IMR-90 (cell line): ENCODE results near the gene GIMD1. TPM values are rescaled to one million over a fixed set of nuclear protein-coding genes. Genes with fewer than 3 reads are reported as not detected.

Experiments
- ATAC-seq: fragments of 200-7000 bp; cut with Tn5 transposase; 2 replicates; pipeline ENCODE4 v1.9.1; 2020; ENCODE audit warnings: low read depth, mild to moderate bottlenecking, moderate library complexity
- BruUV-seq: library from RNA; stranded (reverse); fragments of 400-500 nt; replicated peaks from 2 replicates; lab custom pipeline; 2021; lab: Mats Ljungman, UMichigan
- CTCF ChIA-PET: fragments of 300-600 bp; formaldehyde crosslinking; extraction: SDS; loops from one replicate; lab custom pipeline; 2021; ENCODE audit warnings: antibody characterized with exemption; lab: Yijun Ruan, JAX
- POLR2A ChIA-PET: fragments of 300-600 bp; sonication (Branson Sonifier 250); formaldehyde crosslinking; loops from one replicate; lab custom pipeline; 2022; ENCODE audit warnings: antibody characterized with exemption; ENCODE audit not compliant: unreplicated experiment; lab: Charles Lee
- DNase-seq: peaks from one replicate; pipeline ENCODE4 v3.0.0; 2013
- H2AFZ ChIP-seq: replicated peaks from 2 replicates; pipeline ENCODE3; 2013; ENCODE audit warnings: low read length, mild to moderate bottlenecking; ENCODE audit not compliant: poor library complexity
- H2AK5ac ChIP-seq: 2 replicates; pipeline ENCODE4 v1.6.1; 2013; ENCODE audit warnings: low read depth, low read length, inconsistent platforms
- H2AK9ac ChIP-seq: replicated peaks from 2 replicates; pipeline ENCODE3; 2013; ENCODE audit warnings: mild to moderate bottlenecking, low read depth, low read length, moderate library complexity; ENCODE audit not compliant: poor library complexity
- H2BK120ac ChIP-seq: 2 replicates; pipeline ENCODE4 v1.6.1; 2013; ENCODE audit warnings: low read depth, low read length, inconsistent platforms
- H2BK15ac ChIP-seq: 3 replicates; pipeline ENCODE4 v1.6.1; 2013; ENCODE audit warnings: low read depth, low read length, inconsistent platforms
- H2BK20ac ChIP-seq: 2 replicates; pipeline ENCODE4 v1.6.1; 2013; ENCODE audit warnings: low read depth, mild to moderate bottlenecking, inconsistent platforms, low read length, moderate library complexity
- H2BK5ac ChIP-seq: 2 replicates; pipeline ENCODE4 v1.6.1; 2013; ENCODE audit warnings: mild to moderate bottlenecking, low read depth, low read length, inconsistent platforms; ENCODE audit not compliant: poor library complexity, severe bottlenecking
- H3K14ac ChIP-seq: replicated peaks from 2 replicates; pipeline ENCODE4 v1.6.1; 2013; ENCODE audit warnings: low read depth, low read length, inconsistent platforms
- H3K18ac ChIP-seq: 2 replicates; pipeline ENCODE4 v1.6.1; 2013; ENCODE audit warnings: low read depth, low read length, control low read depth
- H3K23ac ChIP-seq: 2 replicates; pipeline ENCODE4 v1.6.1; 2013; ENCODE audit warnings: low read depth, low read length, inconsistent platforms
- H3K27ac ChIP-seq: 2 replicates; pipeline ENCODE4 v1.5.1; 2013; ENCODE audit warnings: mild to moderate bottlenecking, control low read depth, low read length; ENCODE audit not compliant: insufficient read depth
- H3K27me3 ChIP-seq: 2 replicates; pipeline ENCODE4 v1.6.1; 2013; ENCODE audit warnings: low read length; ENCODE audit not compliant: control insufficient read depth, insufficient read depth
- H3K36me3 ChIP-seq: 2 replicates; pipeline ENCODE4 v1.6.1; 2013; ENCODE audit warnings: low read length, mixed read lengths; ENCODE audit not compliant: control insufficient read depth, insufficient read depth
- H3K4ac ChIP-seq: 2 replicates; pipeline ENCODE4 v1.6.1; 2013; ENCODE audit warnings: low read depth, low read length, inconsistent platforms
- H3K4me1 ChIP-seq: 2 replicates; pipeline ENCODE4 v1.6.1; 2013; ENCODE audit warnings: low read length, mixed read lengths; ENCODE audit not compliant: control insufficient read depth, insufficient read depth
- H3K4me2 ChIP-seq: 2 replicates; pipeline ENCODE4 v1.6.1; 2013; ENCODE audit warnings: low read depth, mild to moderate bottlenecking, control low read depth, low read length, moderate library complexity
- H3K4me3 ChIP-seq: 2 replicates; pipeline ENCODE4 v1.5.1; 2013; ENCODE audit warnings: low read depth, mild to moderate bottlenecking, control low read depth, low read length, moderate library complexity; ENCODE audit not compliant: insufficient read depth
- H3K56ac ChIP-seq: 2 replicates; pipeline ENCODE4 v1.6.1; 2013; ENCODE audit warnings: low read length, inconsistent platforms; ENCODE audit not compliant: insufficient read depth; ENCODE audit errors: extremely low read depth
- H3K79me1 ChIP-seq, 2 experiments: 2 replicates each; pipeline ENCODE4 v1.6.1; 2013; ENCODE audit warnings: low read length in 2 of 2, inconsistent platforms in 1 of 2, low read depth in 1 of 2
- H3K9ac ChIP-seq: 2 replicates; pipeline ENCODE4 v1.6.1; 2013; ENCODE audit warnings: low read depth, low read length, control low read depth
- H3K9me1 ChIP-seq: 2 replicates; pipeline ENCODE4 v1.6.1; 2013; ENCODE audit warnings: low read length, inconsistent platforms; ENCODE audit not compliant: insufficient read depth
- H3K9me3 ChIP-seq: 2 replicates; pipeline ENCODE4 v1.6.1; 2013; ENCODE audit warnings: low read length; ENCODE audit not compliant: control insufficient read depth, insufficient read depth
- H4K20me1 ChIP-seq: 2 replicates; pipeline ENCODE4 v1.6.1; 2013; ENCODE audit warnings: low read length, inconsistent platforms; ENCODE audit not compliant: insufficient read depth
- H4K5ac ChIP-seq: 2 replicates; pipeline ENCODE4 v1.6.1; 2013; ENCODE audit warnings: mild to moderate bottlenecking, low read depth, low read length, control low read depth
- H4K8ac ChIP-seq, 2 experiments: 2 replicates each; pipeline ENCODE4 v1.6.1; 2013; ENCODE audit warnings: low read depth in 2 of 2, low read length in 2 of 2, control low read depth in 1 of 2, inconsistent platforms in 1 of 2
- H4K91ac ChIP-seq: 2 replicates; pipeline ENCODE4 v1.6.1; 2013; ENCODE audit warnings: low read depth, low read length, inconsistent platforms; ENCODE audit not compliant: insufficient read depth
- BHLHE40 ChIP-seq: fragments of 150-350 bp; IDR thresholded peaks from 2 replicates; pipeline ENCODE4 v1.6.1; 2016; ENCODE audit warnings: mild to moderate bottlenecking, low read depth, low read length
- CEBPB ChIP-seq: IDR thresholded peaks from 2 replicates; pipeline ENCODE4 v1.6.1; 2012; ENCODE audit warnings: low read depth, low read length, improper control_type of control experiment
- ELK1 ChIP-seq: fragments of 150-350 bp; IDR thresholded peaks from 2 replicates; pipeline ENCODE4 v1.6.1; 2016; ENCODE audit warnings: low read depth, mild to moderate bottlenecking, low read length, moderate library complexity, borderline replicate concordance
- FOS ChIP-seq: fragments of 150-350 bp; IDR thresholded peaks from 2 replicates; pipeline ENCODE4 v1.6.1; 2016; ENCODE audit warnings: low read depth, low read length
- MAFK ChIP-seq: IDR thresholded peaks from 2 replicates; pipeline ENCODE4 v1.6.1; 2012; ENCODE audit warnings: low read depth, low read length, improper control_type of control experiment
- MAZ ChIP-seq: IDR thresholded peaks from 2 replicates; pipeline ENCODE4 v1.6.1; 2012; ENCODE audit warnings: low read depth, mild to moderate bottlenecking, low read length, improper control_type of control experiment, moderate library complexity, borderline replicate concordance
- MXI1 ChIP-seq: IDR thresholded peaks from 2 replicates; pipeline ENCODE4 v1.6.1; 2012; ENCODE audit warnings: low read depth, mild to moderate bottlenecking, low read length, moderate library complexity, borderline replicate concordance
- POLR2A ChIP-seq: IDR thresholded peaks from 2 replicates; pipeline ENCODE4 v1.6.1; 2012; ENCODE audit warnings: mild to moderate bottlenecking, low read depth, low read length
- RCOR1 ChIP-seq: IDR thresholded peaks from 2 replicates; pipeline ENCODE4 v1.6.1; 2012; ENCODE audit warnings: mild to moderate bottlenecking, low read length, improper control_type of control experiment; ENCODE audit not compliant: insufficient replicate concordance
- SMC3 ChIP-seq: fragments of 150-350 bp; IDR thresholded peaks from 2 replicates; pipeline ENCODE4 v1.6.1; 2016; ENCODE audit warnings: low read depth, mild to moderate bottlenecking, antibody characterized with exemption, low read length, moderate library complexity
- USF2 ChIP-seq: fragments of 150-350 bp; IDR thresholded peaks from 2 replicates; pipeline ENCODE4 v1.6.1; 2017; ENCODE audit warnings: mild to moderate bottlenecking, antibody characterized with exemption, low read length, low read depth
- WGBS, 2 experiments: methylation state at CpG; one replicate each; pipeline versions ENCODE4 v1.1.5 to v1.1.7; 2013; ENCODE audit warnings: missing lambda C conversion rate in 2 of 2; ENCODE audit not compliant: insufficient read length in 1 of 2; ENCODE audit errors: extremely low coverage in 2 of 2; 5-methylcytosine and 5-hydroxymethylcytosine counted together
- dilution Hi-C: fragments of 300-500 bp; cut with HindIII; formaldehyde crosslinking; loops from one replicate; pipeline ENCODE4 v1.14.3; 2018; ENCODE audit warnings: low sequenced_read_pairs; ENCODE audit not compliant: unreplicated experiment
- in situ Hi-C: fragments of 300-500 bp; cut with MboI; formaldehyde crosslinking; loops from 3 replicates; pipeline ENCODE4 v1.14.3; 2019; ENCODE audit warnings: low sequenced_read_pairs, inconsistent platforms, mixed read lengths
- intact Hi-C: fragments of 100-400 bp; cut with micrococcal nuclease; formaldehyde crosslinking; loops from 2 replicates; pipeline ENCODE4 v1.10.0; 2022
- polyA plus RNA-seq, 3 experiments: library from polyadenylated mRNA; depleted of rRNA; stranded (reverse); fragments of >200 nt; gene quantifications; 2 replicates each; pipeline ENCODE4 v1.2.3, GENCODE V29; 2012; ENCODE audit warnings: low replicate concordance in 1 of 3
- total RNA-seq: library from RNA; depleted of rRNA; stranded (reverse); fragments of >200 nt; gene quantifications from 2 replicates; pipeline ENCODE4 v1.2.3, GENCODE V29; 2012
- TF ChIP-seq, protein P1 (sequence below): conservative IDR thresholded peaks from 2 replicates; pipeline ENCODE4 v1.5.1; 2012; ENCODE audit warnings: mild to moderate bottlenecking, low read depth, low read length, improper control_type of control experiment

The GIMD1 gene
- total and polyA plus RNA-seq, 2 of the 4 experiments (the other 2 are of a cell fraction) = 0.07 TPM; not detected in 1

GRCh38 chr4:106317815-106318214 lies 50.8 kb downstream of the GIMD1 start:
- Histone ChIP-seq H3K56ac (no peak overlapping the region), H3K9me3 (no peaks in the 10 kb centered on the region), H3K4ac (no peak overlapping the region), H4K8ac (no peak overlapping the region), H3K27ac (no peak overlapping the region), H4K5ac (no peak overlapping the region), H2BK15ac (no peak overlapping the region), H3K23ac (no peak overlapping the region), H3K36me3 (0 out of 2 replicates have a peak, but pooled peaks cover 3% of the 10 kb centered on the region), H4K20me1 (no peaks in the 10 kb centered on the region), H2AFZ (no peak overlapping the region), H3K4me3 (no peak overlapping the region), H2AK9ac (no peak overlapping the region), H2BK20ac (no peak overlapping the region), H3K9me1 (no peaks in the 10 kb centered on the region), H3K4me1 (peaks cover 1% of the 10 kb centered on the region; the same call in 1 of the 2 replicates), H3K9ac (no peak overlapping the region), H3K14ac (no peak overlapping the region), H4K91ac (no peak overlapping the region), H2BK120ac (no peak overlapping the region), H3K79me1 (peaks cover 18 to 26% of the 10 kb centered on the region in 2 experiments), H3K27me3 (no peaks in the 10 kb centered on the region), H2BK5ac (no peak overlapping the region), H3K18ac (no peak overlapping the region), H3K4me2 (peak overlapping the region; percentile 98), H2AK5ac (no peak overlapping the region)
- POLR2A ChIA-PET = no interaction called here
- intact Hi-C loops = loop anchor here (5.0 kb wide), 1 partner anchor 51 kb away; no protein-coding TSS in a partner anchor
- in situ Hi-C loops = no loop called here
- no peak for TF ChIP-seq BHLHE40
- no peak for TF ChIP-seq USF2
- no peak for TF ChIP-seq MXI1
- TF ChIP-seq POLR2A = no peak
- no peak for TF ChIP-seq RCOR1
- TF ChIP-seq SMC3 = no peak
- no peak for TF ChIP-seq FOS
- TF ChIP-seq ELK1 = no peak
- TF ChIP-seq MAFK = no peak
- TF ChIP-seq CEBPB = no peak
- TF ChIP-seq MAZ = no peak
- TF ChIP-seq, protein P1, sequence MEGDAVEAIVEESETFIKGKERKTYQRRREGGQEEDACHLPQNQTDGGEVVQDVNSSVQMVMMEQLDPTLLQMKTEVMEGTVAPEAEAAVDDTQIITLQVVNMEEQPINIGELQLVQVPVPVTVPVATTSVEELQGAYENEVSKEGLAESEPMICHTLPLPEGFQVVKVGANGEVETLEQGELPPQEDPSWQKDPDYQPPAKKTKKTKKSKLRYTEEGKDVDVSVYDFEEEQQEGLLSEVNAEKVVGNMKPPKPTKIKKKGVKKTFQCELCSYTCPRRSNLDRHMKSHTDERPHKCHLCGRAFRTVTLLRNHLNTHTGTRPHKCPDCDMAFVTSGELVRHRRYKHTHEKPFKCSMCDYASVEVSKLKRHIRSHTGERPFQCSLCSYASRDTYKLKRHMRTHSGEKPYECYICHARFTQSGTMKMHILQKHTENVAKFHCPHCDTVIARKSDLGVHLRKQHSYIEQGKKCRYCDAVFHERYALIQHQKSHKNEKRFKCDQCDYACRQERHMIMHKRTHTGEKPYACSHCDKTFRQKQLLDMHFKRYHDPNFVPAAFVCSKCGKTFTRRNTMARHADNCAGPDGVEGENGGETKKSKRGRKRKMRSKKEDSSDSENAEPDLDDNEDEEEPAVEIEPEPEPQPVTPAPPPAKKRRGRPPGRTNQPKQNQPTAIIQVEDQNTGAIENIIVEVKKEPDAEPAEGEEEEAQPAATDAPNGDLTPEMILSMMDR = no peak
- dilution Hi-C loops = no loop called here
- ATAC-seq (no peak), DNase-seq (no peak)
- CTCF ChIA-PET = no interaction called here
- no TSS peak for BruUV-seq
- WGBS, 2 experiments = no CpG with 5 or more reads among the region's 1 CpG
